Endothelial cell of umbilical vein (primary cell): ENCODE data around the gene ZFP62. TPM values are rescaled to one million over a fixed set of nuclear protein-coding genes. Genes with fewer than 3 reads are reported as not detected.
A peak's percentile ranks its signal among the peaks of the same experiment; 100 is the strongest.

Experiments used
- BruUV-seq: library from RNA; stranded (reverse); fragments of 400-500 nt; replicated peaks from 2 replicates; lab custom pipeline; 2021; lab: Mats Ljungman, UMichigan
- CTCF ChIA-PET: fragments of 300-600, 350-600 bp; sonication (Branson Sonifier 250); formaldehyde crosslinking; loops from one replicate; lab custom pipeline; 2021; ENCODE audit warnings: antibody characterized with exemption, inconsistent platforms; lab: Charles Lee
- POLR2A ChIA-PET: fragments of 300-600, 350-600 bp; sonication (Branson Sonifier 250); formaldehyde crosslinking; loops from one replicate; lab custom pipeline; 2021; ENCODE audit warnings: antibody characterized with exemption, inconsistent platforms; lab: Charles Lee
- DNase-seq: peaks from one replicate; pipeline ENCODE4 v3.0.0-alpha.2; 2011; ENCODE audit warnings: low read depth, low spot score
- FAIRE-seq: peaks from 2 replicates; lab custom pipeline; 2011; peaks lifted over from hg19 to GRCh38; lab: Jason Lieb, UNC
- H2AFZ ChIP-seq: 2 replicates; pipeline ENCODE4 v1.6.0; 2012; ENCODE audit warnings: low read depth, low read length, control low read depth, inconsistent platforms
- H3K27ac ChIP-seq: 2 replicates; pipeline ENCODE4 v1.5.1; 2011; ENCODE audit warnings: low read depth, mild to moderate bottlenecking, control low read depth, low read length, moderate library complexity; ENCODE audit not compliant: insufficient read depth
- H3K27me3 ChIP-seq, 2 experiments: 2 replicates each; pipeline versions ENCODE4 v1.6.0 to v1.6.1; 2011; ENCODE audit warnings: low read length in 2 of 2, mixed read lengths in 1 of 2; ENCODE audit not compliant: control insufficient read depth in 2 of 2, insufficient read depth in 2 of 2
- H3K36me3 ChIP-seq, 2 experiments: 2 replicates in 1 of 2; 3 replicates in 1 of 2; pipeline ENCODE4 v1.5.1; 2011; ENCODE audit warnings: low read length in 2 of 2, mild to moderate bottlenecking in 1 of 2, moderate library complexity in 1 of 2; ENCODE audit not compliant: control insufficient read depth in 2 of 2, insufficient read depth in 2 of 2; ENCODE audit errors: extremely low read depth in 1 of 2
- H3K4me1 ChIP-seq: 3 replicates; pipeline ENCODE4 v1.5.1; 2011; ENCODE audit warnings: mild to moderate bottlenecking, low read length; ENCODE audit not compliant: control insufficient read depth, insufficient read depth; ENCODE audit errors: extremely low read depth
- H3K4me2 ChIP-seq: 2 replicates; pipeline ENCODE4 v1.6.1; 2011; ENCODE audit warnings: low read length, control low read depth, mixed read lengths; ENCODE audit not compliant: insufficient read depth
- H3K4me3 ChIP-seq, 3 experiments: fragments of 200-600 bp in 1 of 3; sonication (generic), shearing (Covaris generic) in 1 of 3; replicated peaks in 1 of 3; 2 replicates each; pipeline ENCODE4 v1.5.1; 2011 to 2016; ENCODE audit warnings: control low read depth in 3 of 3, low read length in 3 of 3, mild to moderate bottlenecking in 2 of 3, inconsistent platforms in 1 of 3, low read depth in 1 of 3, moderate library complexity in 1 of 3; ENCODE audit not compliant: insufficient read depth in 1 of 3
- H3K79me2 ChIP-seq: 2 replicates; pipeline ENCODE4 v1.6.0; 2012; ENCODE audit warnings: low read length, inconsistent platforms; ENCODE audit not compliant: control insufficient read depth, insufficient read depth
- H3K9ac ChIP-seq: replicated peaks from 2 replicates; pipeline ENCODE3; 2011; ENCODE audit warnings: low read length, control low read depth; ENCODE audit not compliant: insufficient read depth; ENCODE audit errors: extremely low read depth
- H3K9me1 ChIP-seq: replicated peaks from 3 replicates; pipeline ENCODE4 v1.6.0; 2011; ENCODE audit warnings: mild to moderate bottlenecking, low read length; ENCODE audit not compliant: control insufficient read depth, insufficient read depth; ENCODE audit errors: extremely low read depth
- H3K9me3 ChIP-seq: replicated peaks from 2 replicates; pipeline ENCODE4 v1.5.1; 2012; ENCODE audit warnings: low read length, inconsistent platforms; ENCODE audit not compliant: control insufficient read depth, insufficient read depth
- H4K20me1 ChIP-seq: replicated peaks from 2 replicates; pipeline ENCODE3; 2011; ENCODE audit warnings: mild to moderate bottlenecking, low read length; ENCODE audit not compliant: control insufficient read depth, insufficient read depth; ENCODE audit errors: extremely low read depth
- EZH2 ChIP-seq: IDR thresholded peaks from 2 replicates; pipeline ENCODE4 v1.6.1; 2012; ENCODE audit warnings: borderline replicate concordance, low read depth, mild to moderate bottlenecking, moderate library complexity, low read length, inconsistent platforms; ENCODE audit not compliant: severe bottlenecking
- FOS ChIP-seq: IDR thresholded peaks from 2 replicates; pipeline ENCODE4 v1.6.1; 2011; ENCODE audit warnings: mild to moderate bottlenecking, low read length, moderate library complexity, borderline replicate concordance; ENCODE audit not compliant: insufficient read depth
- GATA2 ChIP-seq: IDR thresholded peaks from 2 replicates; pipeline ENCODE4 v1.7.0; 2011; ENCODE audit warnings: low read depth, mild to moderate bottlenecking, moderate library complexity, mixed read lengths, low read length; ENCODE audit not compliant: insufficient read length, insufficient read depth
- JUN ChIP-seq: IDR thresholded peaks from 2 replicates; pipeline ENCODE4 v1.6.1; 2011; ENCODE audit warnings: borderline replicate concordance, low read depth; ENCODE audit not compliant: insufficient read length, insufficient read depth
- MAX ChIP-seq: IDR thresholded peaks from 2 replicates; pipeline ENCODE4 v1.6.1; 2011; ENCODE audit not compliant: insufficient read depth, insufficient read length
- MYC ChIP-seq: IDR thresholded peaks from one replicate; pipeline ENCODE4 v1.6.1; 2011; ENCODE audit warnings: mild to moderate bottlenecking, low read depth, low read length
- POLR2A ChIP-seq: IDR thresholded peaks from 2 replicates; pipeline ENCODE4 v1.6.1; 2012; ENCODE audit warnings: low read depth, mild to moderate bottlenecking, control low read depth, low read length
- POLR2AphosphoS5 ChIP-seq: IDR thresholded peaks from 2 replicates; pipeline ENCODE4 v1.6.1; 2012; ENCODE audit warnings: low read depth, mild to moderate bottlenecking, control low read depth, low read length, moderate library complexity; ENCODE audit not compliant: insufficient read depth
- dilution Hi-C: fragments of 300-500 bp; cut with MboI; formaldehyde crosslinking; loops from one replicate; pipeline ENCODE4 v1.15.0; 2019; ENCODE audit warnings: low sequenced_read_pairs; ENCODE audit not compliant: extremely low pct_ligation_motif_present
- intact Hi-C: fragments of 100-400 bp; cut with micrococcal nuclease; formaldehyde crosslinking; loops from one replicate; pipeline ENCODE4 v1.10.0; 2022
- polyA plus RNA-seq, 4 experiments: library from polyadenylated mRNA; depleted of rRNA in 3 of 4; stranded (reverse) in 3 of 4; unstranded in 1 of 4; fragments of >200 nt; gene quantifications; 2 replicates each; pipeline versions ENCODE4 v1.2.1 to v1.2.3, GENCODE V29; 2011 to 2012; ENCODE audit warnings: missing spikeins in 1 of 4
- total RNA-seq: library from RNA; stranded (reverse); gene quantifications from 2 replicates; pipeline ENCODE4 v1.2.3, GENCODE V29; 2021

The ZFP62 gene
- total and polyA plus RNA-seq, 2 donors (not counting 3 experiments of a cell fraction or from before 2014, with no cell fraction given): 3.7 to 19.7 TPM

GRCh38 chr5:180802325-180803180, 58.5 kb downstream of the ZFP62 start, which contains the start of gene MGAT1:
Gene MGAT1, minus strand, starts transcription at chr5:180802806. Its CDS starts 9,835 bp downstream, at chr5:180792971.
- peak; percentile 91 for FAIRE-seq
- intact Hi-C loops: loop anchor here (1.0 to 10.0 kb wide), 8 partner anchors 8 to 460 kb away; partner anchors contain the start of genes CNOT6, TRIM52 and ZFP62

More at GRCh38 chr5:180802325-180803180, 58.5 kb downstream of the ZFP62 start, which contains the start of gene MGAT1:
- no peaks in the 10 kb centered on the region for H3K9me3 ChIP-seq
- TSS peak; percentile 45 for BruUV-seq
- H3K27me3 ChIP-seq: no peaks in the 10 kb centered on the region
- peak within 1 kb of the TSS; percentile 71 for H3K9ac ChIP-seq
- peak within 1 kb of the TSS; percentile 58 for H2AFZ ChIP-seq
- peaks cover 50% of the 10 kb centered on the region for H3K79me2 ChIP-seq
- H3K4me3 ChIP-seq: peak within 1 kb of the TSS; percentile 46 to 98 (median 69)
- POLR2A ChIA-PET: interaction anchor here (0.7 to 1.1 kb wide), 5 partner anchors 8 to 162 kb away, joined by 3 to 6 read pairs (median 5); no protein-coding TSS in a partner anchor
- peaks cover 23% of the 10 kb centered on the region for H4K20me1 ChIP-seq
- TF ChIP-seq MYC: no peak
- TF ChIP-seq MAX: no peak
- no peak for TF ChIP-seq GATA2
- TF ChIP-seq FOS: no peak
- peak; percentile 85 for TF ChIP-seq POLR2A
- peak; percentile 95 for TF ChIP-seq POLR2AphosphoS5
- TF ChIP-seq EZH2: no peak
- no peak for TF ChIP-seq JUN
- CTCF ChIA-PET: interaction anchor here (0.6 to 1.6 kb wide), 12 partner anchors 8 to 712 kb away, joined by 3 to 10 read pairs (median 4); no protein-coding TSS in a partner anchor
- peaks cover 44% of the 10 kb centered on the region for H3K4me1 ChIP-seq
- peak within 1 kb of the TSS; percentile 67 for H3K27ac ChIP-seq
- peak within 1 kb of the TSS; percentile 93 for H3K4me2 ChIP-seq
- H3K9me1 ChIP-seq: no peaks in the 10 kb centered on the region
- peaks cover 2 to 3% of the 10 kb centered on the region in 2 experiments for H3K36me3 ChIP-seq
- dilution Hi-C loops: no loop called here
- DNase-seq: peak; percentile 87
